Hippocampal formation (tissue), 2 donors: ENCODE results near the gene NBAS.
"Not testable (repeated sequence)": the region's sequence is repeated elsewhere in the genome, so short reads cannot be mapped to it uniquely, and the experiment has no call there.

Source experiments
- DNase-seq, 2 donors: peaks; one replicate each; lab custom pipeline; 2025; lab: John Stamatoyannopoulos, UW

NBAS gene

GRCh38 chr2:15260835-15261234 lies 300.3 kb downstream of the NBAS start:
- no peak for DNase-seq

DNA sequence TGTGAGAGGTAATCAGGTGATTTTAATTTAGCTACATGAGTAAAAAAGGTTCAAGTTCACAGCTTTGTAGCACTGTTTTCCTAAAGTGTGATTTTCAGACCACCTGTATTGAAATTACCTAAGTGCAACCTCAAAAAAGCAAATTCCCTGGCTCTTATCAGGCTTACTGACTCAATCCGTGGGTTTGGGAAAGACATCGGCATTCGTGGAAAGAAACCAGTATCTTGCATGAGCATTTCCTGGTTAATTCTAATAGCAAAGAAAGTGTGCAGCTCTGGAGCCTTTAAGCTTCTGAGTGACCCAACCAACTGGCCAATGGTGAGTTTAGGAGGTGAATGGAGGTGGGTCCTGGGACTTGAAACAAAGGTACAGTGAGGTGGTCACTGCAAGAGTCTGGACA lies 300.9 kb downstream of the NBAS start:
- no peak for DNase-seq

DNA sequence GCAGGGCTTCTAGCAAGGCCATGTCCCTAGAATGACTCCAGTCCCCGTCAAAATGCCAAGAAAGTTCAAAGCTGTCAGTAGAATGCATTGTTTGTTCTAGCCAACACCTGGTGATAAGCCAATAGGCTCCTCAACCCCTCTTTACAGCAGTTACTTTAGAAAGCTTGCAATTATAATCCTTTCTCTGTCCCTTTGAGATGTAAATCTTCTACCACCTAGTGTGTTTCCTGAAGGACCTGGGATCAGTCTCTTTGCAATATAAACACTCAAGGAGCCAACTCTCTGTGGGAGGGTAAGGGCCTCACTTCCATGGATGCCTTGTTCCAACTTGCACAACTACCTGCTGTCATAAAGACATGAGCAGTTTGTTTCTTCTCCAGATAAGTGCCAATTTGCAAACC lies 301.8 kb downstream of the NBAS start:
- no peak for DNase-seq

DNA sequence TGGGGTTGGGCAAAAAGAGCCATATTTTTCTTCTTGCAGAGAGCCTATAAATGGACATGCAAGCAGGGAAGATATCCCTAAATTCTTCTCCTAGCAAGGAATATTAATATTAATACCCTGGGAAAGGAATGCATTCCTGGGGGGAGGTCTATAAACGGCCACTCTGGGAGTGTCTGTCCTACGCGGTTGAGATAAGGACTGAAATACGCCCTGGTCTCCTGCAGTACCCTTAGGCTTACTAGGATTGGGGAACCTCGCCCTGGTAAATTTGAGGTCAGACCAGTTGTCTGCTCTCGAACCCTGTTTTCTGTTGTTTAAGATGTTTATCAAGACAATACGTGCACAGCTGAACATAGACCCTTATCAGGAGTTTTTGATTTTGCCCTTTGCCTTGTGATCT lies 302.7 kb downstream of the NBAS start:
- not testable (repeated sequence) for DNase-seq

GRCh38 chr2:15253835-15254286 lies 307.3 kb downstream of the NBAS start:
- no peak for DNase-seq

GRCh38 chr2:15253247-15253646 lies 307.9 kb downstream of the NBAS start:
- no peak for DNase-seq

GRCh38 chr2:15251753-15252152 lies 309.4 kb downstream of the NBAS start:
- DNase-seq: no peak

- not testable (repeated sequence) for DNase-seq
Observed at GRCh38 chr2:15250946-15251345, 310.2 kb downstream of the NBAS start.

DNA sequence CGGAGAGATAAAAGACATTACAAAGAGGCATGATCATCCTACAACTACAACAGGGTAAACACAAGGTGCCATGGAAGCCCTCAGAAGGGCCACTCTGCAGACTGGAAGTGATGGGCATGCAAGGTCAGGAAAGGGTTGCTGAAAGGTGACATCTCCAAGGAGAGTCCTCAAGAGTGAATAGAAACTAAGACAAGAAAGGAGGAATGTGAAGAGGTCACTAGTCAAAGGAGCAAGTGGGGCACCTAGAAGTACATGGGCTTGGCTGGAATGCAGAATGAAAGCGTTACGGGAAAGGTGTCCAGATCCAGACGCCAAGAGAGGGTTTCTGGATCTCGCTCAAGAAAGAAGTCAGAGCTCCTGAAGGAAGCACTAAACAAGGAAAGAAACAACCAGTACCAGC lies 314.3 kb downstream of the NBAS start:
- no peak for DNase-seq

DNA sequence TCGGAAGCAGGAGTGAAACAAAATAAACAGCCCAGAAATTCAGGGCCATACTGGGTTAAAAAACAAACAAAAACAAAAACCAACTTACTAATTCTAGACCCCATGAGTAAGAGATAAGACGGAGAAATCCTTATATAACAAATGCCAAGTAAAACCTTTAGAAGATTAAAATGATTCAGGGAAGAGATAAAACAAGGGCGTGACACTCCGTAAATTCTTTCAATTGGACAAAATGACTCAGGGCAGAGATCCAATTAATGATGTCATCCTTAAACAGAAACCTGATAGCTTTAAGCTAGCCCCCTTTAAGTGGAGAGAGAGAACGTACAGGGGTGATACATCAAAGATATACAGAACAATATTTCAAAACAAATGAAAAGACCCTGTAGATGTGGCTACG lies 317.4 kb downstream of the NBAS start:
- DNase-seq: no peak

GRCh38 chr2:15242936-15243461 lies 318.1 kb downstream of the NBAS start:
- DNase-seq: no peak

DNA sequence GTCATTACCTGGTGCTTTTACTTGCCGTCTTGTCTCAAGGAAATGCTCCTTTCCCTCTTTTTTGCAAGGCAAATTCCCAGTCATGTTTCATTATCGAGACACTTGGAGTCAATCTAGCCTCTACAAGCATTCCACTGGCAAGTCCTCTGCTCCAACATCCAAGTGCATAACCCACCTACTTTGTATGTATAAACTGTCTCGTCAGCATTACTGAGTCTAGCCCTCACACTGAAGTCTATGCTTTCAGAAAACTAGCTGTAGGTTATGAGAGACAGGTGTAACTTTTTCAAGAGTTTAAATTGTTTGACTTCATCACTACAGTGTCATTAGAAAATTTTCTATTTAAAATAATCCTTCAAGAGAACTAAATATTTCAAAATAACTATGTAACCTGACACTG lies 319.2 kb downstream of the NBAS start:
- DNase-seq: no peak

- DNase-seq: no peak
Observed at GRCh38 chr2:15241201-15241600, 319.9 kb downstream of the NBAS start.

- no peak for DNase-seq
Observed at GRCh38 chr2:15238028-15238427, 323.1 kb downstream of the NBAS start.

GRCh38 chr2:15230599-15231192 lies 330.4 kb downstream of the NBAS start:
- no peak for DNase-seq

- DNase-seq: no peak
Observed at GRCh38 chr2:15226661-15227060, 334.5 kb downstream of the NBAS start.

DNA sequence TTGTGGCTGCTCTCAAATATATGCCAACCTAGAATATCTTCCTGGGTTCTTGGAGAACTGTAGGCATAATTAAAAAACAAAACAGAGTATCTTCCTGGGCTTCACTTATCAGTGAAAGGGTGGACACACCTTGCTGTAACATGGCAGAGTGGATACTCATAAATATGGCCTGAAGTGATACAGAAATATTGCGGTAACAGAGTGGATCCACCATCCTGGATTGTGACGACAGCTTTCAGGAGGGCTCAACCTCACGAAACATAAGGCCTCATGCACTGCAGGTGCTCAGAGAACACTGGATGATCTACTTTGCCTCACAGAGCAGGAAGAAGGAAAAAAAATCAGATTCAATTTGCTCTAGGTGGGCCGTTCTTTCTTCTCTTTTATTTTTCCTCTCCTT lies 336.0 kb downstream of the NBAS start:
- DNase-seq: no peak

GRCh38 chr2:15224641-15225040 lies 336.5 kb downstream of the NBAS start:
- DNase-seq: no peak

- DNase-seq: no peak
Observed at GRCh38 chr2:15223887-15224286, 337.2 kb downstream of the NBAS start.

DNA sequence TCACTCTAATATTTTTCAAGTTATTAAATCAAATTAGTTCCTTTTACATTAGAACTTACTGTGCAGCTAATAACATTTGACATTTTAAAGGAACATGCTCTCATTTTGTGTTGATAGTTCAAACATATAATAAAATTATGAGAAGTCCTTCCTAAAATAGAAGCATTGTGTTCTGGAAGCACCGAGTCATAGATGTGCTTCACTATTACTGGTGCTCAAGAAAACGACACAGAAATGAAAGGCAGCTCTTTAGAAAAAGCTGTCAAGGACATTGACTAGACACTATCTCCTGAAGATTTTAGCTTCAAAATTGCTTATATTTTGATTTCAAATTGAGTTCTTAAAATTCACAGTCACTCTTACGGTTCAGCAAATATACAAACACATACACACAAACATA lies 338.3 kb downstream of the NBAS start:
- DNase-seq: no peak

DNA sequence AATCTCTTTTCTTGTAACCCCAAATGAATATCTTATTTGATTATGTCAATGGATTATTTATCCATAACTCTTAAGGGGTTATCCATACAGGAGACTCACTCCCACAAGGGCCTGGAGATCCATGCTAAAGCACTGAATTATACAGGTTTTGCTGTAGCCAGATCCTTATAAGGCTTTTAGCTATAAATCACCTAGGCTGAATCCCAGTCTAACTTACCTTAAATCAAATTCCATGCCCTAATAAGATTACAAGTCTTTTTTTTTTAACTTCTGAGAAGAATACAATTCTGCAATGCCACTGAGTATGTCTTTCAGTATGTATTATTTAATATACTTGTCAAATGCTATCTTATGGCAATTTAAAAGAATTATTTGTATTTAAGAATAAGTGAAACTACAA lies 340.5 kb downstream of the NBAS start:
- DNase-seq: no peak

DNA sequence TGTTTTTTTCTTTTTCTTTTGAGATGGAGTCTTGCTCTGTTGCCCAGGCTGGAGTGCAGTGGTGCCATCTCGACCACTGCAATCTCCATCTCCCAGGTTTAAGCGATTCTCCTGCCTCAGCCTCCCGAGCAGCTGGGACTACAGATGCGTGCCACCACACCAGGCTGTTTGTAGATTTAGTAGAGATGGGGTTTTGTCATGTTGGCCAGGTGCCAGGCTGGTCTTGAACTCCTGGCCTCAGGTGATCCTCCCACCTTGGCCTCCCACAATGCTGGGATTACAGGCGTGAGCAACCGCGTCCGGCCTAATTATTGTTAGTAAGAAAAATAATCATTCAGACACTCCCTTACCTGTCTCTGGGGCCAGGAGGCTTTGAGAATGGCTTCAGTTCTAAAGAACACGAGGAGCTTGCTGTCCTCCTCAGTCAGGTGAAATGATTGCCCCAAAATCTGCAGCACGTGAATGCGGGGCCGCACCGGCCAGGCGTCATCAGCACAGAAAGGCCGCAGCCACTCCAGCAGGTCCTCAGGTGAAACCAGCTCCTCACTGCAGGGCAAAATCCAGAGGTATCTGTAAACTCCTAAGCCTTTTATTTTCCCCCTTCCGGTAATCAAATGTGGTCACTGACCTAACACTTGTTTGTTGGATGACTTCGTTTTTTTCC lies 342.6 kb downstream of the NBAS start:
- no peak for DNase-seq

DNA sequence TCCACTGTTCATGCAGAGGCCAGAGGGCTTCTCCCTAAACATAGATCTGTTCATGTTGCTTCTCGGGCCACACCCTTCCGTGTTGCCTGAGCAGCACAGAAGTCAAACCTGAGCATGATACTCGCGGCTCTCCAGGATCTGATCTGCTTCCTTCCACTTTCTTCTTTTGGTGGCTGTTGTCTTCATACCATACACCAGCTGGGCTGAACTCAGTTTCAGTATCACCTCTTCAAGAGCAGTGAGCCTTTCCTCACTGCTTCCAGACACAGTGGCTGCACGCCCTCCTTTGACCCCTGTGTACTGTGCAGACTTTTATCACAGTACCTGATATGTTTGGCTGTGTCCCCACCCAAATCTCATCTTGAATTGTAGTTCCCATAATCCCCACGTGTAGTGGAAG lies 348.9 kb downstream of the NBAS start:
- no peak for DNase-seq

GRCh38 chr2:15210542-15210941 lies 350.6 kb downstream of the NBAS start:
- not testable (repeated sequence) for DNase-seq
